T-helper 9 cell (primary cell): ENCODE results near the gene SLC9A5.

Experiments
- DNase-seq: peaks from one replicate; pipeline ENCODE4 v3.0.0-alpha.2; 2020

The SLC9A5 gene

DNA sequence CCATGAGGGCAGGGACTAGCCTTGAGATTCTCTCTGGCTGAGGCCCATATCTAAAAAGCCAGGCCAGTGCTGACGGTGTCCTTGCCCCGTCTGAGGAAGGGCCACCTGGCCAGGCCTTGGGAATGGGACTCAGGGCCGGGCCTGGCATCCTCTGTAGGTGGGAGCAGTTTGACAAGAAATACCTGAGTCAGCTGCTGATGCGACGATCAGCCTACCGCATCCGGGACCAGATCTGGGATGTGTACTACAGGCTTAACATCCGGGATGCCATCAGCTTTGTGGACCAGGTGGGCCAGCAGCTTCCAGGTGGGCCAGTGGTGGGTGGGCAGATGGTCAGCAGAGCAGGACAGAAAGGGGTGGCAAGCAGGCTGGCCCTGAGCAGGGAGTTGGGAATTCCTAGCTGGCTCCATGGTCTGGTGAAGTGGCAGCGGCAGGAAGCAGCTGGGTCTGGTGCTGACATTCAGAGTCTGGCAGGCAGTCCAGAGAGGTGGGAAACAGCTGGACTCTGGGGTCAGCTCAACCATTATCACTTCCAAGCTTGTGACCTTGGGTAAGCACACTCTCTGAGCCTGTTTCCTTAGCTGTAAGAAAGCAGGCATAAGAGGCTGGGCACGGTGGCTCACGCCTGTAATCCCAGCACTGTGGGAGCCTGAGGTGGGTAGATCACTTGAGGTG is 9.5 kb downstream of the SLC9A5 start:
- DNase-seq, result no peak

DNA sequence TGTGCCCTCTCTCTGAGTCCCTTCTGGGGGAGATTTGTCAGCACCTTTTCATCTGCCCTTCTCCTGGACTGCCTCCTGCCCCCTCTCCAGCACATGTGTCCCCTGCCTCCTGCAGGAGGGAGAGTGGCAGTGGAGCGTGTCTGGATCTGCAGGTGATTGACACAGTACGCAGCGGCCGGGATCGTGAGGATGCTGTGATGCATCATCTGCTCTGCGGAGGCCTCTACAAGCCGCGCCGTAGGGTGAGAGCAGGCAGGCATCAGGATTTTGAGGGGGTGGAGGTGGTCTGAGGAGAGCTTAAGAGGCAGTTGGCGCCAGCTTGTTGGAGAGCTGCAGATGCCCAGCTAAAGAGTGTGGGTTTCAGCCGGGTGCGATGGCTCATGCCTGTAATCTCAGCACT is 10.9 kb downstream of the SLC9A5 start:
- DNase-seq, result no peak

DNA sequence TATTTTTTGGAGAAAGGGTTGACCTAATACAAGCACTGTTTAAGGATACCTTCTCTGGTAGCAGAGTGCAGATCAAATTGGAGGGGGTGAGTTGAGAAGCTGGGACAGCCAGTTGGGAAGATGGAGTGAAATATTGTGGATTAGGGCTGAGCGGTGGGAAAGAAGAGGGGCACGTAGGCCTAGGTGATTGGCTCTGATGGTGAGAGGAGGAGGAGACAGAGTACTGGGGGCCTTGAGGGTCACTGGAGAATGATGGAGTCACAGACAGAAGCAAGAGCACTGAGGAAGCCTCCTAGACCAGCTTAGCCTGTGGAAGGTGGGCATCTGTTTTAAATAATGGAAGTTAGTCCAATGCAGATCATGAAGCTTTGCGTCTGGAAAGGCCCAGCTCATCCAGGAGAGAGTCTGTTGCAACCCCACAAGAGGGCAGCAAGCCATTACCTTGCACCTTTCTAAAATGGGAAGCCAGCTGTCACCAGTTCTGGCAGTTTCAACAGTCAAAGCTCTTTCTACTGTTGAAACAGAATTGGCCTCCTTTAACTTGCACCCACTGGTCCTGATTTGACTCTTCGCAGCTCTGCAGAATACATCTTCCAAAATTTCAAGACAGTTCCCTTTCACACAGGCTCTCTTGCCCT is 11.8 kb downstream of the SLC9A5 start:
- DNase-seq, result no peak

DNA sequence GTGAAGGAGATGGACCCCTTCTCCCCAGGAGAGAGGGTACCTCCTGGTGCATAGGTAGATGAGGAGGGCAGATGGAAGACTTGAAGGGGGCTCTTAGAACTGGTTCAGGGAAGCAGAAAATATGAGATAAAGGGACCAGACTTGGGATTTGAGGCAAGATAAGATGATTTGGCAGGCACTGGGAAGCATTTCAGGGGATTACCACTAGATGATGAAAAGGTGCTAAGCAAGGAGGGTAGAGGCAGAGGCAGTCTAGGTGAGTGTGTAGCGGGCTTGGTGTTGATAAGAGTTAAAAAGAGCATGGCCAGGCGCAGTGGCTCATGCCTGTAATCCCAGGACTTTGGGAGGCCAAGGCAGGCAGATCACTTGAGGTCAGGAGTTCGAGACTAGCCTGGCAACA is 14.4 kb downstream of the SLC9A5 start:
- no peak for DNase-seq

DNA sequence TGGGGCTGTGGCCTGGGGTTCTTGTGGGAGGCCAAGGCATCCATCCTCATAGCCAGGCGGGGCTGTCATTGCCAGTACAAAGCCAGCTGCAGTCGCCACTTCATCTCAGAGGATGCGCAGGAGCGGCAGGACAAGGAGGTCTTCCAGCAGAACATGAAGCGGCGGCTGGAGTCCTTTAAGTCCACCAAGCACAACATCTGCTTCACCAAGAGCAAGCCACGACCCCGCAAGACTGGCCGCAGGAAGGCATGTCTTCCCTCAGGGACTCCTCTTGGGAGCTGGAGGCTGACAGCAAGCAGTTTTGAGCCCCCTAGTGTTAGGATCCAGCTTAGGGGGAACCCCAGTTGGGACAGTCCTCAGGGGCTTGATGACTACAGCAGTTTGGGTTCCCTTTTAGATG is 15.5 kb downstream of the SLC9A5 start:
- no peak for DNase-seq

DNA sequence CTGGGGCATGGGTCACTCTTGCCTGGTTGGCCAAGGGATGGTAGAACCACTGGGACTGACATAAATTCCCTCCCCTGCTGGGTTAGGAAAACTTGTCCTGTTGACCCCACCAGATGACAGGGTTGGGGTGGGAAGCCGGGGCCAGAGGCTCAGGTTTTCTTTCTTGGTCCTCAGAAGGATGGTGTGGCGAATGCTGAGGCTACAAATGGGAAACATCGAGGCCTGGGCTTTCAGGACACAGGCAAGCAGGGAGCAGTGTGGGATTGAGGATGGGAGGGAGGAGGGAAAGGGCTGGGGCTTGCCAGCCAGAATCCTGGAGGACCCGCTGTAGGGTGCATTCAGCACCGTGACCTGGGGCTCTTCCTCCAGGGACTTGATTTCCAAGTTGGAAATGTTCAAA is 16.1 kb downstream of the SLC9A5 start:
- no peak for DNase-seq

DNA sequence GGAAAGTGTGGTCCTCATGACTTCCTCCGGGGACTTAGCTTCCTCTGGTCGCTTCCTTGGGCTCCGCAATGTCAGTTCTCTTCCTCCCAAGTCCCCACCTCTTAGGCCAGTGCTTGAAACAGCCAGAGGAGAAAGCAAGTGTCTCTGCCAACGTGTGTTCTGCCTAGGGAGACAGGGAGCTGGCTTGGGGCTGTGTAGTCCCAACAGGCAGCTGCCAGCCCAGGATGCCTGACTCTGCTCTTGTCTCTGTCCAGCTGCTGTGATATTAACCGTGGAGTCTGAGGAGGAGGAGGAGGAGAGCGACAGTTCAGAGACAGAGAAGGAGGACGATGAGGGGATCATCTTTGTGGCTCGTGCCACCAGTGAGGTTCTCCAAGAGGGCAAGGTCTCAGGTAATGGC is 17.1 kb downstream of the SLC9A5 start:
- DNase-seq, result no peak

DNA sequence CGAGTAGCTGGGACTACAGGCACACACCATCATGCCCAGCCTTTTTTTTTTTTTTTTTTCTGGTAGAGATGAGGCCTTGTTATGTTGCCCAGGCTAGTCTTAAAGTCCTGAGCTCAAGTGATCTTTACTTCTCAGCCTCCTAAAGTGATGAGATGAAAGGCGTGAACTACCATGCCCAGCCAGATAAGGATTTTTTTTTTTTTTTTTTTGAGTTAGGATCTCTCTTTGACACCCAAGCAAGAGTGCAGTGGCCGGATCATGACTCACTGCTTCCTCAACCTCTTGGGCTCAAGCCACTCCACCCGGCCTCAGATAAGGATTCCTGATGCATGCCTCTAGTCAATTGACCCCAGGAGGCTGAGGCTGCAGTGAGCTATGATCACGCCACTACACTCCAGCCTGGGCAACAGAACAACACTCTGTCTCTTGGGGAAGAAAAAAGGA is 19.4 kb downstream of the SLC9A5 start:
- DNase-seq, result no peak

DNA sequence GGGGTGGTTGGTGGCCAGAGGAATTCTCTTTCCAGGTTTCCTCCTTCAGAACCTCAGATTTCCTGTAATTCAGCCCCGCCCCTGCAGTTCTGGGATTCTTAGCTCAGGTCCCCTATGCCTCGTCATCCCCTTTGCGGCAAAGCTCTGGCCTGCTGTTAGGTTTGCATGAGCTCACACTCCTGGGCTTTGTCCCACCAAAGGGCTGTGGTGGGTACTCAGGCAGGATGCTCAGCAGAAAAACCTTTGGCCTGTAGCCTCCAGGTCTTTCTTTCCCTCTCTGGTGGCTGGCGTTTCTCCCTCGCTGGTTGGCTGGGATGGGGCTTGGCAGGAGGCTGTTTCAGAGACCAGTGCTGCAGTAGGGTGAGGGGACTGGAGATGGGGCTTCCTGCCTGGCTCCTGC is 21.0 kb downstream of the SLC9A5 start:
- no peak for DNase-seq

DNA sequence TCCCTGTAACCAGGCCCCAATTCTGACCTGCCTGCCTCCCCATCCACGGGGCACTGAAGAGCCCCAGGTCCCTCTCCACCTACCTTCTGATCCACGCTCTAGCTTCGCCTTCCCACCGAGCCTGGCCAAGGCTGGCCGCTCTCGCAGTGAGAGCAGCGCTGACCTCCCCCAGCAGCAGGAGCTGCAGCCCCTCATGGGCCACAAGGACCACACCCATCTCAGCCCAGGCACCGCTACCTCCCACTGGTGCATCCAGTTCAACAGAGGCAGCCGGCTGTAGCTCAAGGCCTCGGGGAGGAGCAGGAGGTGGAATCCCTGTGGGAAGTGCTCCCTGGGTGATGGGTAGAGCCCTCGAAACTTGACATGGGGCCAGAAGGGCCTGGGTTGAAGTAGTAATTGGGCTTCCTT is 22.2 kb downstream of the SLC9A5 start:
- no peak for DNase-seq

DNA sequence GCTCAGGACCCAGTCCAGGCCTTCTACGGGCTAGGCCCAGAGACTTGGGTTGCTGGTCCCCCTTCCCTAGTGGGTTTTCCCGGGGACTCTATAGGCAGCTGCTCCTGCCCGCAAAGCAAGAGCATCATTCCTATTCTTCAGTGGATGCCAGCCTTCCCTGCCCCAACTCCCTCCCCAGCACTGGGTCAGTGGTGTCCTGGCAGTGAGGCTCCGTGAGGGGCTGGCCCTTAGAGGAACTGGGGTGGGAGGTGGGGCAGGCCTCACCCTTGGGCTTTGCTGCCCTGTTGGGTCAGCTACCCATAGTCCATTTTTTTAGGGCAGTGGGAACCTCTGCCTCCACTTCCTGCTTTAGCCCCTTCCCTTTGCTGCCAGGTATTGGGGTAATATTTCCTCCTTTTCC is 22.7 kb downstream of the SLC9A5 start:
- DNase-seq, result no peak

DNA sequence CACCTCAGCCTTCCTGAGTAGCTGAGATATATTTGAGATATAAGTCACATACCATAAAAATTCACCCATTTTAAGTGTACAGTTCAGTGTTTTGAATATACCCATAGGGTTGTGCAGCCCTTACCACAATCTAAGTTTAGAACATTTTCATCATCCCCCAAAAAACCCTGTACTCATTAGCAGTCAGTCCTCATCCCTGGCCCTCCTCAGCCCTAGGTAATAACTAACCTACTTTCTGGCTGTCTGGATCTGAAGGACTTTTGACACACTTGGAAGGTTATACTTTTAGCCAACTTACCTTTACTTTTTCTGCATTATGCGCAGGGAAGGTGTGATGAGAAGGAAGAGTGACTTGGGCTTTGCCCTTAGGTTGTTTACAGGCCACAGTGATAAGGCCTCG is 26.5 kb downstream of the SLC9A5 start:
- DNase-seq, result no peak

DNA sequence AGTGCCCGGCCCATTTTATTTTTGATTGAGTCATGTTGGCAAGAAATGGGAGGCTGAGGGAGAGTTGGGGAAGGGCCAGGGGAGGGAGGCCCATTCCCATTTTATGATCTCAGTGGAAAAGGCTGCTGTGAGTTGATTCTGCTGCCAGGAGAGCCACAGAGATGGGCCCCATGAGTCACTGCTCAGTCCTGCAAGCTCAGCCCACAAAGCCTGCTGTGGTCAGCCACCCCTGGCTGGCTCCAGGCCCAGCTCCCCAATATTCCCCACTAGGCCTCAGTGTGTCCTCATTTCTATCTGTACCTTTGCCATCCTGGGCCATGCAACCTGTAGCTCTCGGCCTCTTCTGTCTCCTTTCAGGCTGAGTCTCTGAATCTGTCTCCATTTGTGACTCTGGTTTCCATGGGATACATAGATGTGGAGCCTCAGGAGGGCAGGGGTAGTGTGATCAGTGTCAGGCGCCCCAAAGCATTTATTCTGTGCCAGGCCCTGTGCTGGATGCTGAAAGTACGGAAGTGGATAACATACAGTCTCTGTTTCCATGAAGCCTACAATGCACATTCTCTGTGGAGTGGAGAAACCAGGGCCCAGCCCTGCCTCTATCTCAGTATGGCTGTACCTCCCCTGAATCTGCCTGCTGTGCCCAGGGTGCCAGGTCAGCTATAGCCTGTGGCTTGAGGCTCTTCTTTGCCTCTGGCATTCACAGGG is 28.7 kb downstream of the SLC9A5 start:
- no peak for DNase-seq

DNA sequence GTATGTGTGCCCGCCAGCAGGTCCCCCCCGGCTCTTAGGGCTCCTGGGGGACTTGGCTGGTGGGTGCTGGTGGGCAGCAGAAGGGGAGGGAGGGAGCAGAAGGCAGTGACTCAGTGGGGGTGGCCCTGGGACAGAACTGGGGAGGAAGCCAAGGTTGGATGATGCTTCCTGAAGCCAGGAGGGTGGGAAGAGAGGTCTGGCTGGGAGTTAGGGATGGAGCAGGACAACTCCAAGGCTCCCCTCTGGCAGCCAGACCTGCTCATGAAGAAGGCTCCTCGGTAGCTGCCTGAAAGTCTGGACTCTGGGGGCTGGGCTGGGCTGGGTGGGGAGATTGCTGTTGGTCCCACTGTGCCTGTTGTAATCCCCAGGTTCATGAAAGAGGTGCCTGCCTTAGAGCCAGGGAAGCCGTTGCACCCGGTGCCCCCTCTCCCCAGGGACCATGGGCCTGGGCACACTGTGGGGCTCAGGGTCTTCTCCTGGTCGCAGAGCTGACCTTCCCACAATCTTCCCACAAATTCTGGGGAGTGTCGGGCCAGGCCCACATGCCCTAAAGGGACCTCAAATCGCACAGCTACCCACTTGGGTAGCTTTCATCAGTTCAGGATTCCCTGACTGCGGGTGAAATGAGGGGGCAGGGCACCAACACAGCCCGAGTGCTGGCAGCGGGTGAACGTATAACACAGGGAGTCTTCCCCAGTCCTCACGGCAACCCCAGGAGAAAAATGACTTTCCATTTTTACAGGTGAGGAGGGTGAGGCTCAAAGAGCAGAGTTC is 29.4 kb downstream of the SLC9A5 start:
- DNase-seq, result no peak

DNA sequence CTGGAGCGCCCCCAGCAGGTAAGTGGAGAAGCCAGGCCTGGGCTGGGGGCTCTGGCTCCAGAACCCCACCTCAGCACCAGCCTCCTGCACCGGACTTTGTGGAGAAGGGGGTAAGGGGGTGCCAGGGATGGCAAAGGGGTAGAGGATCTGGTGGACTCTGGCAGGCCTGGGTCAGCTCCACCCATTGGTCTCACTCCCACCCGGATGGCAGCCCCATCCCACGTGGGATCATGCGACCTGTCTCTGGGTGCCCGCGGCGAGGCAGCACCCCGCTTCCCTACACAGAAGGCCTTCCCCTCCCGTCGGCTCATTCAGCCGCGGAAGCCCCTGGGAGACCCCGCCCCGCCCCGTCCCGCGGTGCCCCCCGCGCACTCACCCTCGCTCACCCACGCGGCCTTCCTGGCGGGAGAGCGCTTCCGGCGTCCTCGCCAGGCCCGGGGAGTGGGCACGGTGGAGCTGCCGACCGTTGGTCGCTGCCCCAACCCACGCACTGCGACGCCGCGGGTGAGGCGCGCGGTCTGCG is 30.1 kb downstream of the SLC9A5 start:
- peak; percentile 29 for DNase-seq

DNA sequence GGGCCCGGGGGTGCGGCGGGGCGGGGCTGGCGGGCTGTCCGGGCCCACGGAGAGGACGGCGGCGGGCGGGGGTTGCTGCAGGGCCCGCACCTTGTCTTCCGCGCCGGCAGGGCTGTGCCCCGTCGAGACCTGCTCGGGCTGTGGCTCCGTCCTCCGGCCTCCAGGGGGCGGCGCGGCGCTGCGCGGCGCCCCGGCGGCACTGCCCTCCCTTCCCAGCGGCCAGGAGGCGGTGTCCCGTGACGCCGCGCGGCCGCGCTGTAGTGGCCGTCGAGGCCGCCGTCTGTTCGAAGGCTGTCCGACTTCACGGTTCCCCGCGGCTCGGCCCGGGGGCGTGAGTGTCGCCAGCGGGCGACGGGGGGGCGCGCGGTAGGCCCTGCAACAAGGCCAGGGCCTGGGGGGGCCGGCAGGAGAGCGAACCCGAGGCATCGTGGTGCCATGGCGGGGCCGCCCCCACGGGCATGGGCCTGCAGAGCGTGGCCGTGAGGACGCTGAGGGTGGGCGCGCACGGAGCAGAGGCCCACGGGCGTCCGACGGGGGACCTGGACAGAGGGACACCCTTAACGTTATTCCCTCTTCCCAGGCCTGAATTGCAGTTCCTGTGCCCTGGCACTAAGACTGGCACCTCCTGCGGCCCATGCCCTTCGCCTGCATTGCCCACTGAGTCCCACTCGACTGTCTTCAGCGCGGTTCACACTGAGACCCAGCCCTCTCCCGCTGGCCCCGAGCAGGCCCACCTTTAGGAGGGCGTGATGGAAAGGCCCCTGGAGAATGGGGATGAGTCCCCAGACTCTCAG is 30.7 kb downstream of the SLC9A5 start, which contains the start of gene PLEKHG4:
PLEKHG4 (plus strand) TSS at position 237 of the 794 bp plus-strand sequence; CDS start at position 750, 513 bp downstream.
- DNase-seq, result peak; percentile 66

DNA sequence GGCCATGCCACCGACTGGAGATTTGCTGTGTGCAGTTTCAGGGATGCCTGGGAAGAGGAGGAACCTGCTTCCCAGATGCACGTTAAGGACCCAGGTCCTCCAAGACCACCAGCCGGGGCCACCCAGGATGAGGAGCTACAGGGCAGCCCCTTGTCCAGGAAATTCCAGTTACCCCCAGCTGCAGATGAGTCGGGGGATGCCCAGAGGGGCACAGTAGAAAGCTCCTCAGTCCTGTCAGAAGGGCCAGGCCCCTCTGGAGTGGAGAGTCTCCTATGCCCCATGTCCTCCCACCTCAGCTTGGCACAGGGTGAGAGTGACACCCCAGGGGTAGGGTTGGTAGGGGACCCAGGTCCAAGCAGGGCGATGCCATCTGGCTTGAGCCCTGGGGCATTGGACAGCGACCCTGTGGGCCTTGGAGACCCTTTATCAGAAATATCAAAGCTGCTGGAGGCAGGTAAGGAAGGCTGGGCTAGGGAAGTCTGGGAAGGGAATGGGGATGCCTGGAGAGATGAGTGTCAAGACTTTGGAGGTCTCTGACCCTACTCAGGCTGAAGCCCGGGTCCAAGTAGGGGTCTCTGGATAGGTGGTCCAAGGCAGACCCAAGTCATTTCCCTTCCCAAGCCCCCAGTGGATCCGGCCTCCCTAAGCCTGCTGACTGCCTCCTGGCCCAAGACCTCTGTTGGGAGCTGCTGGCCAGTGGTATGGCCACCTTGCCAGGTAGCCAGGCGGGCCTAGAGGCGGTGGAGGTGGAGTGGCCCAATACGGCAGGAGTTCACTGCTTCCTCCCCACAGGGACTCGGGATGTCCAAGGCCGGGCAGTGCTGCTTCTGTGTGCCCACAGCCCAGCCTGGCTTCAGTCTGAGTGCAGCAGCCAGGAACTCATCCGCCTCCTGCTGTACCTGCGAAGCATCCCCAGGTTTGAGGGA is 31.6 kb downstream of the SLC9A5 start:
- DNase-seq, result no peak

DNA sequence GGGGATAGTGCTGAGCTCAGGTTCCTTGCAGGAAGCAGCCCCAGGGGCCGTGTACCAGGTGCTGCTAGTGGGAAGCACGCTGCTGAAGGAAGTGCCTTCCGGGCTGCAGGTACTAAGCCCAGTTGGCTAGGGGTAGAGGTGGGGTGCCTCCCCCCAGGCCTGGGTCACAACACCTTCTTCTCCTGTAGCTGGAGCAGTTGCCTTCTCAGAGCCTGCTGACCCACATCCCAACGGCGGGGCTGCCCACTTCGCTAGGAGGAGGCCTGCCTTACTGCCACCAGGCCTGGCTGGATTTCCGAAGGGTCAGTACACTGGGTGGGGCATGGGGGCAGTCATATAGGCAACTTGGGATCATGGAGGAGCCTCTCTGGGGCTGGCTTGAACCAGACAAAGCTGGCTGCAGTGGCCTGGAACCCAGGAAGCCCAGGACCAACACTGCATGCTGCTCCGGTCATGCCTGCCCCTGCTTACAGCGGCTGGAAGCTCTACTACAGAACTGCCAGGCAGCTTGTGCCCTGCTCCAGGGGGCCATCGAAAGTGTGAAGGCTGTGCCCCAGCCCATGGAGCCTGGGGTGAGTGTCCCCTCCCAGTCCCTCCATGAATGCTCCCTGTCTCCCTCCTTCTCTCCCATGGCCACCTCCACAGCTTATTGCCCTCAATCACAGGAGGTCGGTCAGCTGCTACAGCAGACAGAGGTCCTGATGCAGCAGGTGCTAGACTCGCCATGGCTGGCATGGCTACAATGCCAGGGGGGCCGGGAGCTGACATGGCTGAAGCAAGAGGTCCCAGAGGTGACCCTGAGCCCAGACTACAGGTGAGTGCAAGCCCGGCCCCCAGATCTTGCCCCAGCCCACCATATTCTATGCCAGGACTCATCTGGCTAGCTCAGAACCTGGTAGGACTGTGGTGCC is 33.0 kb downstream of the SLC9A5 start:
- DNase-seq, result no peak

DNA sequence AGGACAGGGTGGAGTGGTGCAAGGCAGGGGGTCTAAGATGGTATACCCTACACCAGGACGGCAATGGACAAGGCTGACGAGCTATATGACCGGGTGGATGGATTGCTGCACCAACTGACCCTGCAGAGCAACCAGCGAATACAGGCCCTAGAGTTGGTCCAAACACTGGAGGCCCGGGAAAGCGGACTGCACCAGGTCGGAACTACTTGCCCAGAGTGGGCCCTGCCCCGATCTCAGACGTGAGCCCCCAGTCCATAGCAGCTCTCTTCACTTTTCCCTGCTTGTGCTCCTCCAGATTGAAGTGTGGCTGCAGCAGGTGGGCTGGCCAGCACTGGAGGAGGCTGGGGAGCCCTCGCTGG is 33.6 kb downstream of the SLC9A5 start:
- no peak for DNase-seq
